GM06990 (cell line): ENCODE measurements around the gene SSU72.
"Not testable (repeated sequence)": the region's sequence is repeated elsewhere in the genome, so short reads cannot be mapped to it uniquely, and the experiment has no call there.

ENCODE experiments used
- DNase-seq: peaks from one replicate; pipeline ENCODE4 v3.0.0-alpha.2; 2011; ENCODE audit not compliant: insufficient read length; ENCODE audit errors: extremely low read depth
- H3K27me3 ChIP-seq: replicated peaks from 2 replicates; pipeline ENCODE4 v1.6.0; 2011; ENCODE audit warnings: low read length; ENCODE audit not compliant: control insufficient read depth, insufficient read depth
- H3K36me3 ChIP-seq: 2 replicates; pipeline ENCODE4 v1.5.1; 2011; ENCODE audit warnings: low read length; ENCODE audit not compliant: control insufficient read depth, insufficient read depth
- H3K4me3 ChIP-seq: replicated peaks from 2 replicates; pipeline ENCODE4 v1.5.1; 2011; ENCODE audit warnings: low read depth, mild to moderate bottlenecking, control low read depth, low read length
- CTCF ChIP-seq: IDR thresholded peaks from 2 replicates; pipeline ENCODE4 v1.5.1; 2011; ENCODE audit warnings: low read length, control low read depth, mild to moderate bottlenecking, inconsistent platforms; ENCODE audit not compliant: insufficient read depth, poor library complexity, severe bottlenecking

The SSU72 gene

GRCh38 chr1:1504777-1505365, 69.8 kb downstream of the SSU72 start:
- H3K27me3 ChIP-seq, H3K36me3 ChIP-seq: not testable (repeated sequence)
- DNase-seq, result peak; percentile 78
- peak; percentile 64 for TF ChIP-seq CTCF
- H3K4me3 ChIP-seq, result peak overlapping the region; percentile 5; the same call in 1 of the 2 replicates

GRCh38 chr1:1495461-1495975, 79.1 kb downstream of the SSU72 start:
- not testable (repeated sequence) for H3K4me3 ChIP-seq, H3K27me3 ChIP-seq, DNase-seq
- peaks cover 13% of the 10 kb centered on the region for H3K36me3 ChIP-seq

GRCh38 chr1:1494311-1494710, 80.4 kb downstream of the SSU72 start:
- not testable (repeated sequence) for H3K4me3 ChIP-seq, H3K27me3 ChIP-seq, DNase-seq
- peaks cover 22% of the 10 kb centered on the region for H3K36me3 ChIP-seq
